BJ (cell line): ENCODE measurements around the gene SPOPL. TPM values are rescaled to one million over a fixed set of nuclear protein-coding genes. Genes with fewer than 3 reads are reported as not detected.
"Not testable (repeated sequence)": the region's sequence is repeated elsewhere in the genome, so short reads cannot be mapped to it uniquely, and the experiment has no call there.

Source experiments
- CTCF ChIA-PET: fragments of 350-600 bp; formaldehyde crosslinking; extraction: SDS; loops from one replicate; lab custom pipeline; 2021; ENCODE audit warnings: antibody characterized with exemption, inconsistent platforms; lab: Yijun Ruan, JAX
- POLR2A ChIA-PET: fragments of 300-600 bp; sonication (Branson Sonifier 250); formaldehyde crosslinking; extraction: SDS; loops from one replicate; lab custom pipeline; 2021; ENCODE audit warnings: antibody characterized with exemption; lab: Charles Lee
- DNase-seq: peaks from one replicate; pipeline ENCODE4 v3.0.0-alpha.2; 2011; ENCODE audit warnings: low read depth
- H3K27me3 ChIP-seq: 2 replicates; pipeline ENCODE4 v1.6.0; 2011; ENCODE audit warnings: low read length; ENCODE audit not compliant: control insufficient read depth, insufficient read depth
- H3K36me3 ChIP-seq: 2 replicates; pipeline ENCODE4 v1.5.1; 2011; ENCODE audit warnings: low read length; ENCODE audit not compliant: control insufficient read depth, insufficient read depth
- H3K4me3 ChIP-seq: 2 replicates; pipeline ENCODE4 v1.5.1; 2011; ENCODE audit warnings: low read depth, mild to moderate bottlenecking, control low read depth, low read length
- CTCF ChIP-seq: IDR thresholded peaks from 2 replicates; pipeline ENCODE4 v1.5.1; 2011; ENCODE audit warnings: low read depth, mild to moderate bottlenecking, control low read depth, inconsistent platforms, low read length, moderate library complexity; ENCODE audit not compliant: insufficient read depth
- polyA plus RNA-seq: library from polyadenylated mRNA; depleted of rRNA; stranded (reverse); fragments of >200 nt; gene quantifications from 2 replicates; pipeline ENCODE4 v1.2.3, GENCODE V29; 2011

Gene SPOPL
- polyA plus RNA-seq, 1 experiment = 5.8 TPM

DNA sequence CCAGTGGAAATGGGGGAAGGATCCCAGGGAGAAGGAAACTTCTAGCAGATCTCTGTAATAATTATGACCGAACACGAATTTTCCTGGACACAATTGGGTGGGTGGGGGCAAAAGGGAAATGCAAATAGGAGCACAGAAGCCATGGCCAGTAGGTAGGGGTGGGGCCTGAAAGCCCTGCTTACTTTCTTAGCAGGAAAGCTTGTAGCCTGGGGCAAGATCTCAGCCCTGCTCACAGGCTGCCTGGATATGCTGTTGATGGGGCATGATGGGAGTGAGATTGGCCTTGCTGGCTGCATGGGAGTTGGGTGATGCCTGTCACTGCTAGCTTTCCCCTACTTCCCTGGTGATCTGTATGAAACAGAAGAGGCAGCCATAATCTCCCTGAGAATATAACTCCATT, 45.9 kb upstream of the SPOPL start:
- ChIA-PET POLR2A (no interaction called here), CTCF (no interaction called here)
- no peak for TF ChIP-seq CTCF
- DNase-seq = no peak
- Histone ChIP-seq H3K36me3 (no peaks in the 10 kb centered on the region), H3K4me3 (no peak overlapping the region), H3K27me3 (no peaks in the 10 kb centered on the region)

DNA sequence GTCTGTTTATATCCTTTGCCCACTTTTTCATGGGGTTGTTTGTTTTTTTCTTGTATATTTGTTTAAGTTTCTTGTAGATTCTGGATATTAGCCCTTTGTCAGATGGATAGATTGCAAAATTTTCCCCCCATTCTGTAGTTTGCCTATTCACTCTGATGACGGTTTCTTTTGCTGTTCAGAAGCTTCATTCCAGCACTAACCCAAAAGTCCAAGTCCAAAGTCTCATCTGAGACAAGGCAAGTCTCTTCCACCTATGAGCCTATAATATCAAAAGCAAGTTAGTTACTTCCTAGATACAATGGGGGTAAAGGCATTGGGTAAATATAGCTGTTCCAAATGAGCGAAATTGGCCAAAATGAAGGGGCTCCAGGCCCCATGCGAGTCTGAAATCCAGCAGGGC, 38.9 kb upstream of the SPOPL start:
- DNase-seq, H3K36me3 ChIP-seq, H3K27me3 ChIP-seq, POLR2A ChIA-PET, CTCF ChIA-PET, H3K4me3 ChIP-seq: not testable (repeated sequence)

DNA sequence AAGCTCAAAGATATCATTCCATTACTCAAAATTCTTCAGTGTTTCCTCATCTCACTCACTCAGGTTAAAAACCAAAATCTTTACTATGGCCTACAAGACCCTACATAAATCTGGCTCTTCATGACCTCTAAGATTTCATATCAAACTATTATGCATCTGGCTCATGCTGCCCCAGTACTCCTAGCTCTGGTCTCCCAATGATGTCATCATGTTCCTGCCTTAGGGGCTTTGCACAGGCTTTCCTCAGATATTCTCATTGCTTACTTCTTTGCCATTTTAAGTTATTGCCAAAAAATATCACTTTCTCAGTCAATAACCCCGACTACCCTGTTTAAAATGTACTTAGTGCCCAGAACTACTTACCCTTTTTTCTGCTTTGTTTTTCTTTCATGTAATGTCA, 33.0 kb upstream of the SPOPL start:
- no peak for DNase-seq
- Histone ChIP-seq H3K36me3 (no peaks in the 10 kb centered on the region), H3K27me3 (no peaks in the 10 kb centered on the region), H3K4me3 (no peak overlapping the region)
- CTCF ChIA-PET = no interaction called here
- POLR2A ChIA-PET = no interaction called here
- TF ChIP-seq CTCF = no peak

DNA sequence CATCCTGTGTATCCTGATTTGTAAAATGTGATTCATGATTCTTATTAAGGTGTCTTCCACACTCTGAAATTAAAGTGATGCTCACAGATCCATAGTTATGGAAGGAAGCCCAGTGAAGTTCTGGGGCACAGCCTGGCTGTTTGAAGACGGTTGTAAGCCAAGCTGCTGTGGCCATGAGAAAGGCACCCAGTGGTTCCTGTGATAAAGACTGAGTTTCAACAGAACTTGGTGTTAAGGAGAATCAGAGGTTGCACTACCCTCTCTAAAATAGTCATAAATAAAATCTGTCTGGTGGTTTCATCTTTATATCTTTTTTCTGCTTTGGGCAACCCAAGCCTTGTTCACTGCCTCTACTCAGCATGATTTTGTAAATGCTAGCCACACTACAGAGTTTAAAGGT, 32.2 kb upstream of the SPOPL start:
- Histone ChIP-seq H3K27me3 (no peaks in the 10 kb centered on the region), H3K4me3 (no peak overlapping the region), H3K36me3 (no peaks in the 10 kb centered on the region)
- DNase-seq = no peak
- ChIA-PET CTCF (no interaction called here), POLR2A (no interaction called here)
- TF ChIP-seq CTCF = no peak

- POLR2A ChIA-PET = no interaction called here
- no peak overlapping the region for H3K4me3 ChIP-seq
- no peak for TF ChIP-seq CTCF
- H3K36me3 ChIP-seq = no peaks in the 10 kb centered on the region
- CTCF ChIA-PET = no interaction called here
- DNase-seq = no peak
- H3K27me3 ChIP-seq = no peaks in the 10 kb centered on the region
Observed at GRCh38 chr2:138470941-138471340, 30.6 kb upstream of the SPOPL start.

- Histone ChIP-seq H3K4me3 (no peak overlapping the region), H3K36me3 (no peaks in the 10 kb centered on the region), H3K27me3 (no peaks in the 10 kb centered on the region)
- ChIA-PET CTCF (interaction anchor here (1.1 kb wide), 1 partner anchor 12 kb away, joined by 3 read pairs; no protein-coding TSS in a partner anchor), POLR2A (interaction anchor here (0.6 kb wide), 1 partner anchor 78 kb away, joined by 3 read pairs; no protein-coding TSS in a partner anchor)
- DNase-seq = no peak
- TF ChIP-seq CTCF = no peak
Observed at GRCh38 chr2:138474100-138474825, 27.3 kb upstream of the SPOPL start.
